Endometrium (tissue), 2 donors: Measurements from ENCODE around the gene FBXO10.
"Not testable (repeated sequence)": the region's sequence is repeated elsewhere in the genome, so short reads cannot be mapped to it uniquely, and the experiment has no call there.

ENCODE experiments used
- FAIRE-seq: peaks from 2 replicates; lab custom pipeline; 2012; peaks lifted over from hg19 to GRCh38; lab: Jason Lieb, UNC
- donor health status: control.
- donor health status: control.

The FBXO10 gene

DNA sequence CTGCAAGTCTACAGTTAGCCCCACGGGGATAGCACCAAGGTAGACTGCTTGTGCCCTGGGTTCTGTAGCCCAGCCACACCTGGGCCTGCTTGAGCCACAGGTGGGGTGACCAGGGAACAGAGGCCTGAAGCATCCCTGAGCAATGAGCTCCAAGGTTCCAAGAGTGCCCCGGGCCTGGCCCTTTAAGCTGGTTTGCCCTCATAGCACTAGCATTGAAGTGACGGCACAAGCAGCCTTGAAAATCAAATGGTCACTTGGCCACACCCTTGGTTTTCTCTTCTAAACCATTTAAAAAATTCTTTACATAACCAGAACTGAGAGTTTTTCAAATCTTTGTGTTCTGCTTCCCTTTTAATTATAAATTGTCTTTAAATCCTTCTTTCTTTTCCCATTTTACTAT, 24.7 kb downstream of the FBXO10 start:
- FAIRE-seq = no peak

DNA sequence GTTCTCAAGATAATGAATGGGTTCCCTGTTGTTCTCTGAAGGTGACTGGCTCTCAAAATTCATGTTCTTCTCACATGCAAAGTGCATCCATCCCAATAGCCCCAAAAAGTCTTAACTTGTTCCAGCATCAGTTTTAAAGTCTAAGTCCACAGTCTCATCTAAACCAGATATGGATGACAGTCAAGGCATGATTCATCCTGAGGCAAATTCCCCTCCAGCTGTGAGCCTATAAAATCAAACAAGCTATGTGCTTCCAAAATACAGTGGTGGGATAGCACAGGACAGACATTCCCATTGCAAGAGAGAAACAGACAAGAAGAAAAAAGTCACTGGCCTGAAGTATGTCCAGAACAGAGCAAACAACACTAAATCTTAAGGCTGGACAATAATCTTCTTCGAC, 25.4 kb downstream of the FBXO10 start:
- no peak for FAIRE-seq

DNA sequence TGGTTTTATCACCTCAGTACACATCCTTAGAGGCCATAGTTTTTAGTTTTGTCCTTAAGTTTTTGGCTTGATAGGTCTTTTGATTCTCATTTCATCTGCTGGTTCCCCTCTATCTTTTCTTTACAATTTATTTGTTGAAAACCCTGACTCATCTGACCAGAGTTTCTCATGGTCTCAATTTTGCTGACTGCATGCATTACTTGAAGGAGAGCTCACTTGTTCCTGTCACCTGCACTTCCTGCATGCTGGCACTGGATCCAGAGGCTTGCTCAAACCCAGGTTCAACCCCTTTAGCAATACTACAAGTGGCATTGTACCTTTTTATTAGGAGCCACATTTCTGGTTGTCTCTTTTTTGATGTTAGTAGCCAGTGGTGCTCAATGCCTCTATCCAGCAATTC, 26.7 kb downstream of the FBXO10 start:
- FAIRE-seq = no peak

DNA sequence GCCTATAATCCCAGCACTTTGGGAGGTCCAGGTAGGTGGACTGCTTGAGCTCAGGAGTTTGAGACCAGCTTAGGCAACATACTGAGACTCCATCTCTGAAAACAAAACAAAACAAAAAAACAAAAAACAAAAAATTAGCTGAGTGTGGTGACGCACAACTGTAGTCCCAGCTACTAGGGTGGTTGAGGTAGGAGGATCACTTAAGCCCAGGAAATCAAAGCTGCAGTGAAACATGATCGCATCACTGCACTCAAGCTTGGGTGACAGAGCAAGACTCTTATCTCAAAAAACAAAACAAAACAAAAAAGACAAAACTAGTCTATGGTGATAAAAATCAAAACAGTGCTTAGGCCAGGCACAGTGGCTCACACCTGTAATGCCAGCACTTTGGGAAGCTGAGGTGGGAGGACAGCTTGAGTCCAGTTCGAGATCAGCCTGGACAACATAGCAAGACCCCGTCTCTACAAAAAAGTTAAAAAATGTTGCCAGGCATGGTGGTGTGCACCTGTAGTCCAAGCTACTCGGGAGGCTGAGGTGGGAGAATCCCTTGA, 28.8 kb downstream of the FBXO10 start:
- FAIRE-seq = no peak

DNA sequence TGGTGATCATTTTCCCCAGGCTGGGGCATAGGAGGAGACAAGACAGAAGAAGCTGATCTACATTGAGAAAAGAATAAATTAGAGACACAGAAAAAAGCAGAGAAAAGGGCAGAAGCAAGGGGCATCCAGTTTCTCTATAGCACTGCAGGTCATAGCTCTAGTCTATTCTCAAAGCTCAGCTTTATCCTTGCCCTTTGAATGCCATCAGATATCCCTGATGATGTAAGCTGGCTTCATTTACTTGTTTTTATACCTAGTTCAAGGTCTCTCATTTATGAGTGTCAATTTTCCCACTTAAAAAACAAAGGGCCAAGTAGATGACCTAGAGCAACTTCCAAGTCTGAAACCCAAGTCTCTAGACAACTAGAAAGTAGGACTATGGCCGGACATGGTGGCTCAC, 32.7 kb downstream of the FBXO10 start:
- FAIRE-seq = no peak

DNA sequence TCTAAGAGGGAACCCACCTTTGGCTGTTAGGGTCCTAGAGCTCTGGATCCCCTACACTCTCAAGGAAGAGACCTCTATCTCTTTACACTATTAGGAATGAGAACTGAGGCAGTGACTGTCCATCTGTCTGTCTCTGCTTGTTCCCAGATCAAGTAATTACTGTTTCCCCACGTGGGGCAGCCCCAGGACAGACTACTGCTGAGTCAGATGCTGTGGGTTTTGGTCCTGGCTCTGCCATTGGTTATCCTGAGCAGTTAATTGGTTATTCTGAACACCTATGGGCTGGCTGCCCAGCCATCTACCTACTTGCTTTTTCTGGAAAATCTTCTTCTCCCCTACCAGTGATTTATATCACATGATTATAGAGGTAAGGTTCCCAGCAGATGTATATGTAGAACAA, 33.3 kb downstream of the FBXO10 start:
- FAIRE-seq = no peak

DNA sequence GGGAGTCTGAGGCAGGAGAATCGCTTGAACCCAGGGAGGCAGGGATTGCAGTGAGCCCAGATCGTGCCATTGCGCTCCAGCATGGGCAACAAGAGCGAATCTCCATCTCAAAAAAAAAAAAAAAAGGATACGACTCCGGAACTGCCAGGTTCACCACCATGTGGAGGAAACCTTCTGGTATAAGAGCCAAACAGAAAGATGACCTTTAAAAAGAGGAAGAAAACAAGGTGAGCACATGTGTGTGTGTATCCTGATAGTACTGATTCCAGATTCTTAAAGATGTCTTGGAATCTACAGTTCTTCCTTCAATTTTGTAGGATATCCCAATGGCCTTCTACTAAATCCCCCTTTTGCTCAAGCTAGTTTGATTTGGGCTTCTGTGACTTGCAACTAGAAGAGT, 33.7 kb downstream of the FBXO10 start:
- no peak for FAIRE-seq

DNA sequence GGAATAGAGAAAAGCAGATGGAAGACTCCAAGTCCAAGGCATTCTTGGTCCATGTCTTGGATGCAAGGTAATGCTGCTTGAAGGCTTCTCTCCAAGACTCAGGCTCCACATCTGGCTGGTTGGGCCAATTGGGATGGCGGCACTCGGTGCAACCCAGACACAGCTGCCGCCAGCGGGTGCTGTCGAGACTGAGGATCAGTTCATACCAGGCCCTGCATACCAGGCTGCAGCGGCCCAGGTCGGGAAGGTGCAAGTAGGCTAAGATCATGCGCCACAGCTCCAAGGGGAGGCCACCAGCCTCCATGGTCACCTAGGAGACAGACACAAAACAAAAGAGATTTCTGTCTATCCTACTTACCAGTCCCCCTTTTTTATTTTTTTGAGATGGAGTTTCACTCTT, 34.7 kb downstream of the FBXO10 start:
- no peak for FAIRE-seq

DNA sequence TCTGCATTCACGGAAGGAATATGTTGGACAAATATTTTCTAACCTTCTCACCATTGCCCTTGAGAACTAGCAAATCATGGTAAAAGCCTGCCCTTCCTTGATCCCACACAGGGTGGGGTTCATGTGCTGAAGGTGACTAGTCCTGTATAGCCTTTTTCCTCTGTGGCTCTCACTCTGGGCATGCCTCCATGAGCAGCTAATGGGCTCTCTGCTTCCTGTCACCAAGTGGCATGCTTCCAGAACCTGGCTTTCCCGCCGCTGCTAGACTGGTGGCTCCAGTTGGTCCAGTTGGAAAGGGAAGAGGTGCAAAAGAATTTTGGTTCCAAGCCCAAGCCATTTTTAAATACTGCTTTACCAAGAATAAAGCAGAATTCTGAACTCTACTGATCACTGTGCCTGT, 35.5 kb downstream of the FBXO10 start:
- FAIRE-seq = no peak

DNA sequence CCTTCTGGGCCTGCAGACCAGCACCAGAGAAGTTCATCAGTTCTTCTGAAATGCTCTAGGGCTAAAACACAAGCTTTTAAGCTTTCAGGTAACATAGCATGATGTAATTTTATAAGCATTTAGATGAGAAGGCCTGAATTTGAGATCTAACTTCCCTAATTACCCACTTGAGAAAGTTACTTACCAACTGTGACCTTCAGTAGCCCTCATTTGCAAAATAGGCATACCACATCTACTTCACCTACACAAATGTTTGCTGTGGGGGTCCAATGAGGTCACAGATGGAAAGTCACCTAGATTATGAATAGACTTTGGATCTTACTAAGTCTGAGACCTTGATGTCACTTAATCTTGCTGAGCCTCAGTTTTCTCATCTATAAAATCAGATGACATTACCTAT, 36.5 kb downstream of the FBXO10 start:
- no peak for FAIRE-seq

DNA sequence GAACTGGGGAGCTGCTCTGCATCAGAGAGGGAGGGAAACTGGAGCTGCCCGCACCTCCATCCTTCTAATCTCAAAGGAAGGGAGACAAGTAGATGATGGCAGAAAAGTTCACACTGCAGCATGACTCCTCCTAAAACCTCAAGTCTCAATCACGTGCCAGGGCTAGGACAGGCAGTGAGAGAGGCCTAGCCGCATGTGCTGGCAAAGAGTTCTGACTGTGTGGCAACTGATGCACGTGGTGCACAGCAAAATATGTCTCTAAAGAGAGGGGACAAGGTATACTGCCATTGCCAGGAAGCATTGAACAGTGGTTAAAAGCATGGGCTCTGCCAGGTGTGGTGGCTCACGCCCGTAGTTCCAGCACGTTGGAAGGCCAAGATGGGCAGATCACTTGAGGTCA, 38.1 kb downstream of the FBXO10 start:
- FAIRE-seq = no peak

DNA sequence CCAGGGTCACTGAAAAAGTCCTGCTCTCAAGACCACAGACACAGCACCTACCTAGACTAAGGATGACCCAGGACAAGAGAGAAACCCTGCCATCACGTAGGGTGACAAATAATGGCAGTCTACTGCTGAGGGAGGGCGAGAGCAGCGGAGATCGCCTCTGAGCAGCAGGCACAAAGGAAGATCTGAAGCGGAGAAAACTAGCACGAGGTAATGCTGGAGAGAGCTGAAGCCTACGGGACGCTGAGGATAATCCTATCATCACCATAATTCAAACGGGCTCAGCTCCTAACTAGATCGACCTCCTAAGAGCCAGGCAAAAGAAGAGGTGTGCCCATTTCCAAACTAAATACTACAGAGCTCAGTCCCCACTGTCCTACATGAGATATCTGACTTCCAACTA, 41.3 kb downstream of the FBXO10 start:
- FAIRE-seq = no peak

DNA sequence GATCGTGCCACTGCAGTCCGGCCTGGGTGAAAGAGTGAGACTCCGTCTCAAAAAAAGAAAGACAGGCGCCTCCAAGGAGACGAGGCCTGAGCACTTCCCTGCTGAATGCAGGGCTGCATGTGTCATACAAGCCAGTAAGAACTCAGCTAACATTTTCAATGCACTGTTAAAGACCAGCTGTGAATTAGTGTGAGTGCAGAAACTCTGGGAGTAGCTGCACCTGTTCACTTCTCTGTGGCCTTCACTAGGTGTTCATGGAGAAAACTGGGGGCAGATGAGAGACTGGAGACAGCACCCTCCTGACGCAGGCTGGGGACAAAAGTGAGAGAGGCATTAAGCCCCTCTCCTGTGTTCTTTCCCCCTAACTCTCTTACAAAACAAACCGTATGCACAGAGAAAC, 41.8 kb downstream of the FBXO10 start:
- no peak for FAIRE-seq

DNA sequence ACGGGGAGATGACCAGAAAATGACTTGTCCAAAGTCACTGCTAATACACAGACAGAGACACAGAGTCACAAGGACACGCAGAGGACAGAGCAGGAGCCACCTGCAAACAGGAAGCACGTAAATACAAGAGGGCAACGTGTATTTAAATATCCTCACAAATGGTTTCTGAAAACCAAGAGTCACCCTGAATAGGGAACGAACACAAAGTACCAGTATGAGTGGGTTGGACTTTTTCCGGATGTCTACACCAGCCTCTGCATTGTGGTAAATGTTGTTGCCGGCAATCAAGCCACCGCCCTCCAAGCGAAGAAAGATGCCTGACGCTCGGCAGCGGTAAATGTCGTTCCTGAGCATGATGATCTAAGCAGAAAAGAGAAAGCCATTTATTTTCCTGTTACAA, 44.5 kb downstream of the FBXO10 start:
- FAIRE-seq = no peak

DNA sequence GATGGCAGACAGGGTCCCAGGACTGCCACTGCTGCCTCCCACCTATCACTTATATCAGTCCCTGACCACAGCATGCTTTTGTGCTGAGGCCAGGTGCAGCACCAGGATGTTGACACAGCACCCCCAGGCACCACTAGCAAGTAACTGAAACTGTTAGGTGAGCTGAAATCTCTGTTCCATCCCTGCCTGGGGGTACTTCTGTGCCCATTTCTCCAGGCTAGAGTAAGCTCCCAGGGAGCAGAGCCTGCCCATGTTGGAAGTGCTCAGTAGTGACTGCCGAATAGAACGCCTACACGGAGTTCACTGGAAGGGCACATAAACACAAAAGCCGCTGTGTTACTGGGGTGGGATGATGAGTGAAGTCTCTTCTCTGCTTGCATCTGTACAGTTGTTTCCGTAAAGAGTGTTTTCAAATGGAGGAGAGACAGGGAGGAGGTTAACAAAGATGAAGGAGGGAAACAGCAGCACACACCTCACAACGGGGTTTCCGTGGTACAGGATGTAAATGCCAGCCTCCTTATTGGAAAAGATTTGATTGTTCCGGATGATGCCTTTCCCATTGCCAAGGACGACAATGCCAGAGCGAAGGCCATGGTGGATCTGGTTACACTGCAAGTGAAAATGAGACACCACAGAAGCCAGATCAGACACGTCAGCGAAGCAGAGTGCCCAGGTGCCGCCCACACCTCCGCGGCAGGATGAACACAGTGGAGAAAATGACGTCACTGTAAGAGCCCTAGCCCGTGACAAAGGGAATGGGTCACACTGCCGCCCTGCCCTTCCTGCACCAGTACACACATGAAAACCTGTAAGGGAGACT, 47.3 kb downstream of the FBXO10 start:
- FAIRE-seq = no peak

DNA sequence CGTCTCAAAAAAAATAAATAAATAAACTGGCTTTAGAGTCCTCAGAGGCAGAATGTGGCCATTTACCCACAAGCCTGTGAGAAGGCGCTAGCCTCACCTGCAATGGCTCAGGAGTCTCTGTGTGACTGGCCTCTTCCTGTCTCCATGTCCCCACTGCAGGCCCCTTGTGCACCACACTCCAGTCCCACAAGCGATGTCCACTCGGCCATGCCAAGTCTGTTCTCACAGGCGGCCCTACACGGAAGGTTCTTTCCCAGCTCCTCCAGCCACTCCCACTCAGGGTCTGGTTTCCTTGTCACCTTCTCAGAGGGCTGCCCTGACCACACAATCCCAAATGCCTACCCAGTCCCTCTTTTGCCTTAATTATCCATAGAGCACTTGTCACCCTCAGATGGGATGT, 52.3 kb downstream of the FBXO10 start:
- no peak for FAIRE-seq

DNA sequence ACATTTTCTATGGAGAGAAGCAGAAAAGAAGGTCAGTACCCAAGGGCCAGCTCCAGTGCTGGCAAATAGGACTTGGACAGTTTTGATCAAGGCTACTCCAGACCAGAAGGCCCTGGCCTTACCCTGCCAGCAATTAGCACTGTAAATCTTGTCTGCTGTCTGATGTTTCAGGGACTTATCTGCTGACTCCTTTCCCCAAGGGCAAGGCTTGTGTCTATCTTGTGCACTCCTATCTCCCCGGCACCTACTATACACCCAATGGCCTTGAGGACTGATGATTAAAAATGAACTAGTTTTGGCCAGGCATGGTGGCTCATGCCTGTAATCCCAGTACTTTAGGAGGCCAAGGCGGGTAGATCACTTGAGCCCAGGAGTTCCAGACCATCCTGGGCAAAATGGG, 53.2 kb downstream of the FBXO10 start:
- no peak for FAIRE-seq

DNA sequence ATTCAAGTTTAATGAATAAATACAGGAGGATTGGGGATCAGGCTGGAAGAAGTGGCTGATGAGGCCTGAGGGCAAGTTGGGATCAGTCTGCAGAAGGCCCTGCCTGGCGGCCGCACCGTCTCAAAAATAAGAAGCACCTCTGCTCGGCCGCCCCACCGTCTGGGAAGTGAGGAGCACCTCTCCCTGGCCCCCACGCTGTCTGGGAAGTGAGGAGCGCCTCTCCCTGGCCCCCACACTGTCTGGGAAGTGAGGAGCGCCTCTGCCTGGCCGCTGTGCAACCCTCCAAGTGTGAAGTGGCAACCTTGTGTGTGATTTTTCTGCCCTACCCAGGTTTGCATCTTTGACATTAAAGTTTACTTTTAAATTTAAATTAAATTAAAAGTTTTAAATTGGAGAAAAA, 55.1 kb downstream of the FBXO10 start:
- FAIRE-seq = no peak

DNA sequence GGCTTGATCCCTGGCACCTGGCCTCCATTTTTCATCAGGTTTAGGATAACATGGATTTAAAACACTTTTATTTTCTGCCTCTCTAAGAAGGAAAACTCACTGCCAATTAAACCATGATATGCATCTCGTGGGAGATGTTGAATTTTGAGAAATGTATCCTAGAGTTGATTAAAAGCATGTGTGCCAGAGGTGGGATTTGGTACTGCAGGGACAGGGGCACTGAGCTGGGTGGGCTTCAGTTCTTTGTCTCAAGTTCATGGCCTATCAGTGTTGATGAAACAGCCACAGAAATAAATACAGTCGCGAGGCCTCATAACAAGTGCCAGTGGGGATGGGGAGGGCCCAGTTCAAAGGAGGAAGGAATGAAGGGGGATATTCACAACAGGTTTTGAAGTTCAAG, 55.5 kb downstream of the FBXO10 start:
- no peak for FAIRE-seq

DNA sequence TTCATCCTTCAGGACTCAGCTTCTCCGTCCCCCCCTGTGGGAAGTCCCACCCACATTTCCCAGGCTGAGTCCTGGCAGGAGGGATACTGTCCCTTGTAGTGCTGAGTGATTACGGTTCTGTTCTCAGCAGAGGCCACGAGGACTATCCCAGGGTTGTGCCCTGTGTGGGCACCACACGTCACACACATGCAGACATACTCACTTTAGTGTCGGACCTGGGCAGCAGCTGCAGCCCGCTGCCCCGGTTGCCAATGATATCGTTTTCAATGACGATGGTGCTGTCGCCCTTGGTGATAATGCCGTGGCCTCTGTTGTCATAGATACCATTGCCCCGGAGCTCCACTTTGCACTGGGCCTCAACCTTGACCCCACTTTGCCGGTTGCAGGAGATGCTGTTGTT, 58.3 kb downstream of the FBXO10 start:
- FAIRE-seq = no peak

DNA sequence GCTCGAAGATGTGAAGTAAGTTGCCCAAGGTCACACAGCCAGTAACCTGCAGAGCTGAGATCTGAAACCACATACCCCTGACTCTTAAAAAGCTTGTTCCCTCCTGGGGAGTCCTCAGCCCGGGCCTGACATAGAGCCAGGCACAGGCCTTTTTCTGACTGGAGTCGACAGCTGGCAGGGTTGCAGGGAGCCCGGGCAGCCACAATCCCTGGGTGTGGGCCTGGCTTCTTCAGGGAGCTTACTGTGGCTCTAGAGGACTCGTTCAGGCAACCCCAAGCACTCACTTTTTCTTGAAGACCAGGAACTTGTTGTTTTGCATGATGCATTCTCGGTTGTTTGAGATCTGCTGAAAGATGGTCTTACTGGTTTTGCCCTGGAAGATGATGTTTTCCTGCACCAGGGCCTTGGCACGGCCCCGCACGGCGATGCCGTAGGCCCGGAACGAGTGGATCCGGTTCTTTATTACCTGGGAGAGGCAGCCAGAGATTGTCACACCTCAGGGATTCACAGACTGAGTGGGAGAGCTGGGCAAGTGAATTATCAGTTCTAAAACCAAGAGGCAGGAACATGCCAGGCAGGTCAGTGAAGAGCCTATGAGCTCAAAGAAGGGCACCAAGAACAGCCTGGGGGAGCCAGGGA, 60.4 kb downstream of the FBXO10 start:
- FAIRE-seq = no peak

DNA sequence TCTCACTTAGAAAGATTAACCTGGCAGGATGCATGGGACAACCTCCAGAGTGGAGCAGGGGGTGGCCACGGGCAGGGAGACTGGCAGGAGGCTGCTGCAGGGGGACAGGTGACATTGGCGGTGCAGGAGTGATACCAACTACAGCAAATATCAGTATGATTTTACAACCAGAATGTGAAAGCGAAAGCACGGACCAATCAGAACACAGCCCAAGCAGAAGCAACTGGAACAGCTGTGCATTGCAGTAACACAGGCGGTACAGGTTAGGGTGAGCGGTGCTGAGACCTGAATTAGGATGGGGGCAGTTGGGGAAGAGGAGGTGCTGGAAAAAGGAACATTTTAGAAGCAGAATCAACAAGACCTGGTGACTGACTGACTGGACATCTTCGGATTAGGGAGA, 61.2 kb downstream of the FBXO10 start:
- no peak for FAIRE-seq

DNA sequence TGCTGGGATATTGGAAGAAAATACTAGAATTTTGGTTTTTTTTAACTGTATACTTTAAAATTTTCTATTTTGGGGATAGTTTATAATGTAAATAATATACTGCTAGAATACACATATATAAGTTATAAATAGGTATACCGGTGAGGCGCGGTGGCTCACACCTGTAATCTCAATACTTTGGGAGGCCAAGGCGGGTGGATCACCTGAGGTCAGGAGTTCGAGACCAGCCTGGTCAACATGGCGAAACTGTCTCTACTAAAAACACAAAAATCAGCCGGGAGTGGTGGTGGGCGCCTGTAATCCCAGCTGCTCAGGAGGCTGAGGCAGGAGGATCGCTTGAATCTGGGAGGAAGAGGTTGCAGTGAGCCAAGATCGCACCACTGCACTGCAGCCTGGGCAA, 61.8 kb downstream of the FBXO10 start:
- not testable (repeated sequence) for FAIRE-seq

DNA sequence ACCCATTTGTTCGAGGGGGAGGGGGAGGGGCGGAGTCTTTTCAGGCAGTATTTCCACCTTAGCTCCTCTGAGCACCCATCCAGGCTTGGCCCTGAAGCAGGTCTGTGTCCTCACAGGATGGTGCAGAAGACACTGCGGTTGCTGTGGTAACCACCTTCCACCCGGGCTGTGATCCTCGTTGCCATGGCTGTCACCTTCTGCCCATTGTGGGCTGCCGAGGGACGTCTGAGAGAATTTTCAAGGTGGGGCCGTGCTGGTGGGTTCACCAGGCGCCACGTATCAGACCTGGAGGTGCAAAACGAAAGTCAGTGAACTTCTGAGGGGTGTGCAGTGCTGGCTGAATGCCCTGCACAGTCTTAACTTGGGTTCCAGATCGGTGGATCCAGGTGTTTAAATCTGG, 63.7 kb downstream of the FBXO10 start:
- no peak for FAIRE-seq
